ENCODE data around the gene KRTAP13-3.

KRTAP13-3 gene

GRCh38 chr21:30425826-30426225 lies at the start of gene KRTAP13-3:
Gene KRTAP13-3 (minus strand): TSS chr21:30425926. CDS start chr21:30425912, 14 bp downstream.
- DNase-seq = no peak

- DNase-seq = no peak
Measured at GRCh38 chr21:30468900-30469714, 43.4 kb upstream of the KRTAP13-3 start.

GRCh38 chr21:30463713-30464112 lies 38.0 kb upstream of the KRTAP13-3 start:
- no peak for DNase-seq

- no peak for DNase-seq
Measured at GRCh38 chr21:30448514-30448913, 22.8 kb upstream of the KRTAP13-3 start.

- DNase-seq = no peak
Measured at GRCh38 chr21:30447056-30447455, 21.3 kb upstream of the KRTAP13-3 start.

GRCh38 chr21:30444204-30444603 lies 18.5 kb upstream of the KRTAP13-3 start:
- no peak for DNase-seq

- DNase-seq = no peak
Measured at GRCh38 chr21:30443226-30443625, 17.5 kb upstream of the KRTAP13-3 start.

- DNase-seq = no peak
Measured at GRCh38 chr21:30439975-30440374, 14.2 kb upstream of the KRTAP13-3 start, which contains the start of gene KRTAP15-1. Gene KRTAP15-1 (plus strand): TSS chr21:30440275. CDS start chr21:30440328, 53 bp downstream.

- no peak for DNase-seq
Measured at GRCh38 chr21:30437010-30437565, 11.4 kb upstream of the KRTAP13-3 start.

- DNase-seq = no peak
Measured at GRCh38 chr21:30434033-30434631, 8.4 kb upstream of the KRTAP13-3 start.

- DNase-seq = no peak
Measured at GRCh38 chr21:30430170-30430655, 4.5 kb upstream of the KRTAP13-3 start, which contains the start of gene KRTAP13-4. Gene KRTAP13-4 (plus strand): TSS chr21:30430220. CDS start chr21:30430276, 56 bp downstream.

GRCh38 chr21:30426731-30427130 lies 1.0 kb upstream of the KRTAP13-3 start:
- DNase-seq = no peak

- no peak for DNase-seq
Measured at GRCh38 chr21:30415993-30416392, 9.7 kb downstream of the KRTAP13-3 start.

GRCh38 chr21:30408782-30409494 lies 16.8 kb downstream of the KRTAP13-3 start:
- no peak for DNase-seq

GRCh38 chr21:30395731-30396130 lies 30.0 kb downstream of the KRTAP13-3 start, which contains the start of gene KRTAP13-1:
Gene KRTAP13-1 (plus strand): TSS chr21:30396031. CDS start chr21:30396087, 56 bp downstream.
- DNase-seq = no peak

GRCh38 chr21:30391492-30392025 lies 34.2 kb downstream of the KRTAP13-3 start:
- DNase-seq = no peak

GRCh38 chr21:30382201-30382600 lies 43.5 kb downstream of the KRTAP13-3 start:
- no peak for DNase-seq

Measured in activated naive CD4-positive, alpha-beta T cell (primary cell).